AG04449 (cell line): ENCODE data around the gene ABCC12.
"Not testable (repeated sequence)": the region's sequence is repeated elsewhere in the genome, so short reads cannot be mapped to it uniquely, and the experiment has no call there.

Experiments
- CTCF ChIA-PET: fragments of 350-600 bp; formaldehyde crosslinking; extraction: SDS; loops from one replicate; lab custom pipeline; 2021; ENCODE audit warnings: antibody characterized with exemption; lab: Yijun Ruan, JAX
- POLR2A ChIA-PET: fragments of 400-600, 350-600 bp; formaldehyde crosslinking; extraction: SDS; loops from one replicate; lab custom pipeline; 2020; ENCODE audit warnings: antibody characterized with exemption, inconsistent platforms; lab: Yijun Ruan, JAX
- DNase-seq: peaks from one replicate; pipeline ENCODE4 v3.0.0-alpha.2; 2010; ENCODE audit warnings: low read depth, low spot score
- H3K4me3 ChIP-seq: 2 replicates; pipeline ENCODE4 v1.5.1; 2011; ENCODE audit warnings: low read depth, mild to moderate bottlenecking, control low read depth, low read length
- TF ChIP-seq, protein P1 (sequence below): IDR thresholded peaks from one replicate; pipeline ENCODE4 v1.5.1; 2011; ENCODE audit warnings: mild to moderate bottlenecking, moderate library complexity, low read length, control low read depth, inconsistent platforms; ENCODE audit not compliant: insufficient read depth; ENCODE audit errors: missing control alignments

ABCC12 gene

DNA sequence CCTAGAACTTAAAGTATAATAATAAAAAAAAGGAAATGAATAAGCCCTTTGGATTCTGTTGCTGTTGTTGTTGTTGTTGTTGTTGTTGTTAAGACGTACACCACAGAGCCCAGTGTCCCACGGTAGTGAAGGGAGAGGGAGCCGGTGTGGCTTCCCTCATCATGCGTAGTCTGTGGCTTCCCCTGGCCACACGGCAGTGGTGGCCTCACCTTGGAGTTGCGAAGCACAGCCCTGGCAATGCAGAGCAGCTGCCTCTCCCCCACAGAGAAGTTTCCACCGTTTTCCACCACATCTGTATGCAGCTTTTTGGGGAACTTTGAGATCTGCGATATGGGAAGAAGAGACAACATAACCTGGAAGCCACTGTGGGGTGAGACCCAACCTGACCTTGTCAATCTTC lies 14.1 kb upstream of the ABCC12 start:
- ChIA-PET CTCF (interaction anchor here (1.3 to 18.2 kb wide), 2 partner anchors 453 to 1026 kb away, joined by 5 to 322 read pairs; partner anchors contain the start of gene NETO2), POLR2A (no interaction called here)
- no peak overlapping the region for H3K4me3 ChIP-seq
- TF ChIP-seq, protein P1, sequence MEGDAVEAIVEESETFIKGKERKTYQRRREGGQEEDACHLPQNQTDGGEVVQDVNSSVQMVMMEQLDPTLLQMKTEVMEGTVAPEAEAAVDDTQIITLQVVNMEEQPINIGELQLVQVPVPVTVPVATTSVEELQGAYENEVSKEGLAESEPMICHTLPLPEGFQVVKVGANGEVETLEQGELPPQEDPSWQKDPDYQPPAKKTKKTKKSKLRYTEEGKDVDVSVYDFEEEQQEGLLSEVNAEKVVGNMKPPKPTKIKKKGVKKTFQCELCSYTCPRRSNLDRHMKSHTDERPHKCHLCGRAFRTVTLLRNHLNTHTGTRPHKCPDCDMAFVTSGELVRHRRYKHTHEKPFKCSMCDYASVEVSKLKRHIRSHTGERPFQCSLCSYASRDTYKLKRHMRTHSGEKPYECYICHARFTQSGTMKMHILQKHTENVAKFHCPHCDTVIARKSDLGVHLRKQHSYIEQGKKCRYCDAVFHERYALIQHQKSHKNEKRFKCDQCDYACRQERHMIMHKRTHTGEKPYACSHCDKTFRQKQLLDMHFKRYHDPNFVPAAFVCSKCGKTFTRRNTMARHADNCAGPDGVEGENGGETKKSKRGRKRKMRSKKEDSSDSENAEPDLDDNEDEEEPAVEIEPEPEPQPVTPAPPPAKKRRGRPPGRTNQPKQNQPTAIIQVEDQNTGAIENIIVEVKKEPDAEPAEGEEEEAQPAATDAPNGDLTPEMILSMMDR, result no peak
- DNase-seq, result no peak

DNA sequence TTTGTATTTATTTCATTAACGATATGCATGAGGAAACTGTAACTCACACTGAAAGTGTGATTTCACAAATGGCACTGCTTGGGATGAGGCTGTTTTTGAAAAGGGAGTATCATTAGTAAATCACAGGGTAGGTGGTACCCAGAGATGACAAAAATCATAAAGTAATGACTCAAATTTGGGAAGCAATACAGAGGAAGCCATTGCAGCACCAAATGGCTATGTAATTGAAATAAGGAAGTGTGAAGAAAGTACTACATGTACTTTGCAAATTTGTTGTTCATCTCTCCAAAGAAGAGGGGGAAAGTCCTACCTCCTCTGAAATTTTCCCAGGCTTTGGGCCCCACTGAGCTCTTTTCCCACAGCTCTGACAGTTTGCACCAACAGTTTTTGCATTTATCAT lies 12.3 kb upstream of the ABCC12 start:
- ChIA-PET POLR2A (no interaction called here), CTCF (interaction anchor here (0.7 to 18.2 kb wide), 3 partner anchors 1024 to 1237 kb away, joined by 3 to 322 read pairs (median 7); partner anchors contain the start of gene NETO2)
- no peak for DNase-seq
- TF ChIP-seq, protein P1, result no peak
- no peak overlapping the region for H3K4me3 ChIP-seq

DNA sequence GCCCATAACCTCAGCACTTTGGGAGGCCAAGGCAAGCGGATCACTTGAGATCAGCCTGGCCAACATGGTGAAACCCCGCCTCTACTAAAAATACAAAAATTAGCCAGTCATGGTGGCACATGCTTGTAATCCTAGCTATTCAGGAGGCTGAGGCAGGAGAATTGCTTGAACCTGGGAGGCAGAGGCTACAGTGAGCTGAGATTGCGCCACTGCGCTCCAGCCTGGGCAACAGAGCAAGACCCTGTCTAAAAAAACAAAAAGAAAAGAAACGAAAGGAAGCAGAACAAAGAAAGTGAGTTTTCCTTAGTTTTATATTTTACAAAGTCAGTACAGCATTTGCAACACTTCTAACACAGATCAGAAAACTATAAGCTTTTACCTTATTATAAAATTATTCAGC lies 10.8 kb upstream of the ABCC12 start:
- CTCF ChIA-PET, result interaction anchor here (0.7 to 18.2 kb wide), 7 partner anchors 8 to 1219 kb away, joined by 3 to 322 read pairs (median 7); partner anchors contain the start of gene NETO2
- POLR2A ChIA-PET, H3K4me3 ChIP-seq, DNase-seq: not testable (repeated sequence)

DNA sequence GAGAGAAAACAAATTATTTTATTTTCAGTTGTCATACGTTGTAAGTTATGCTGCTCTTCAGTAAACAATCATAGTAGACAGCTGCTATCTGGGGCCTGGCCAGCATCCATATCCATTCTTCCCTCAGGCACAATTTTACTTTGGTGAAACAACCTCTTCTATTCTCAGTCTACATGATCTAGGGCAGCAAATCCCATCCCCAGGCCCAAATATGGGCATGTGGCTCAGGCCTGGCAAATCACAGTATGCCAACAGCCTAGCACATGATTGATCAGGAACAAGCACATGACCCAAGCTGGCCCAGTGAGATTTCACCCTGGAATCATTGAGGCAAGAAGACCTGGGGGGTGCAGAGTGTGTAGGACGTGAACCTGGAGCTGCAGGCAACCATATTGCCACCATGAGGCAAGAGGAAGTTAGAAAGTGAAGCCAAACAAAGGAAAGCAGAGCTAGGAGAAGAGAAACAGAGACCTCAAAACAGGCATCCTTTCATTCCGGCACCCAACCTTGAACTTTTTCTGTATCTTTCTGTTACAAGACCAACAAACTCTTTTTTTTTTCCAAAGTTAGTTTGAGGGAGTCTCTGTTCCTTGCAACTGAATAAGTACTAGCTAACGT lies 10.3 kb upstream of the ABCC12 start:
- POLR2A ChIA-PET, result no interaction called here
- no peak overlapping the region for H3K4me3 ChIP-seq
- DNase-seq, result no peak
- TF ChIP-seq, protein P1, result no peak
- CTCF ChIA-PET, result interaction anchor here (0.7 to 18.2 kb wide), 13 partner anchors 8 to 1218 kb away, joined by 3 to 322 read pairs (median 7); partner anchors contain the start of genes ITFG1, NETO2 and PHKB

DNA sequence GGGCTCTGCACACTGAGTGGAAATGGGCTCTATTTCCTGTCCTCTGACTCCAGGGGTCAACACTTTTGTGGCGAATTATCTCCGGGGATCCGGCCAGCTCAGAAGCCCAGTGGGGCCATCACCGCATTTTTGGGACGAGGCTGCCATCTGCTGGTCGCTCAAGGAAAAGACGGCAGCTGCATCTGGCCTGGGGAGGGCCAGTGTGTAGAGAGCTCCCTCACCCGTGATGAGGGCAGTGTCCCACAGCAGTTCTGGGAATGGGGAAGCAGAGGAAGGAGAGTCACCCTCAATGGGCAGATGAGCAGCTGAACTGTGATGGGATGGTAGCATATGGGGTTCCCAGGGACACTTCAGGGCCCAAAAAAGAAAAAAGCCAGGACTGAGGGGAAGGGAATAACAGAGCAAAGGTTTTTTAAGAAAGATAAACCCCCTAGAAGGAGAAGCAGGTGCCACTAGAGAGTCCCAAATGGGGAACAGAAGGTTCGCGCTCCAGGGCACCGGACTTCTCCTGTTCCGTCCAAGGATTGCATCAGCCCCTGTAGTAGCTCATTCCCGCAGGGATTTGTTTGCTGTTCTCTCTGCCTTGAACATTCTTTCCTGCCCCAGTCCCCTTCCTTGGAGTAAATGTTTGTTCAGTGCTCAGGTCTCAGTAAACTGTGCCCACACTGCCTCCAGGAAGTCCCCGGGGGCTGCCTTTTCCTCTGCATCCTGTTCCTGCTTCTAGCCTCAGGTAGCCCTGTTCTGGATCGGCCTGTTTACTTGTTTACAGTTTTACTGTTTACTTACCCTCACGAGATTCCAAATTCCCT lies 9.3 kb upstream of the ABCC12 start:
- TF ChIP-seq, protein P1, result peak; percentile 92
- DNase-seq, result no peak
- ChIA-PET POLR2A (interaction anchor here (0.6 kb wide), 1 partner anchor 705 kb away, joined by 3 read pairs; the partner anchor contains the start of gene ITFG1), CTCF (interaction anchor here (0.6 to 18.2 kb wide), 64 partner anchors 8 to 1313 kb away, joined by 3 to 322 read pairs (median 4); partner anchors contain the start of genes ITFG1, NETO2 and PHKB)
- H3K4me3 ChIP-seq, result no peak overlapping the region

GRCh38 chr16:48162839-48163410 lies 7.1 kb upstream of the ABCC12 start:
- no peak overlapping the region for H3K4me3 ChIP-seq
- CTCF ChIA-PET, result interaction anchor here (0.6 to 18.2 kb wide), 6 partner anchors 1019 to 1215 kb away, joined by 3 to 322 read pairs (median 3); partner anchors contain the start of gene NETO2
- TF ChIP-seq, protein P1, result no peak
- no peak for DNase-seq
- POLR2A ChIA-PET, result no interaction called here
